NCI-H226 (cell line): ENCODE results near the gene ZNF184.

ENCODE experiments used
- DNase-seq: peaks from one replicate; pipeline ENCODE4 v3.0.0-alpha.2; 2015

Gene ZNF184

GRCh38 chr6:27419363-27419762, 53.5 kb downstream of the ZNF184 start:
- no peak for DNase-seq

GRCh38 chr6:27415898-27416297, 57.0 kb downstream of the ZNF184 start:
- DNase-seq, result no peak

- DNase-seq, result no peak
Observed at GRCh38 chr6:27414996-27415395, 57.9 kb downstream of the ZNF184 start.

GRCh38 chr6:27414300-27414699, 58.6 kb downstream of the ZNF184 start:
- no peak for DNase-seq

GRCh38 chr6:27407153-27407814, 65.6 kb downstream of the ZNF184 start:
- no peak for DNase-seq

- DNase-seq, result no peak
Observed at GRCh38 chr6:27406085-27406484, 66.8 kb downstream of the ZNF184 start.

- DNase-seq, result no peak
Observed at GRCh38 chr6:27400877-27401642, 71.8 kb downstream of the ZNF184 start.
